ENCODE results near the gene GUCY1B1. TPM values are rescaled to one million over a fixed set of nuclear protein-coding genes. Genes with fewer than 3 reads are reported as not detected.
"Not testable (repeated sequence)": the region's sequence is repeated elsewhere in the genome, so short reads cannot be mapped to it uniquely, and the experiment has no call there.

The GUCY1B1 gene
- total and polyA plus RNA-seq, 7 donors = 2.7 to 7.7 (median 3.8) TPM

DNA sequence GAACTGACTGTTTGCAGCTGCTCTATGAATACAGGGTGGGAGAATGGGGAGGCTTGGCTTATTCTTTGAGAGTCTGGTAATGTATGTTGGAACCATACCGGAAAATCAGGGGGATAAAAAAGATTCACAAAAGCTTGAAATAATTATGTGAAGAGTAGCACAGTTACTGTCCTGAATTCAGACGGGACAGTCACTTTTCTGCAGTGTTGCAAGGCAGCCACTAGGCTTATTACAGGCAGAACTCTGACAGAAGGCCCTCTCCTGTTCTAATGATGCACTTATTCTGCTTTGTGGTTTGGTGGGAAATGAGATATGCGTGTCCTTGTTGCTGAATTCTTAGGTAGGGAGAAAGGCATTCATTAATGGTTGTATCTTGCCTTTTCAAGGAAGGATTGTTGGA, 37.2 kb downstream of the GUCY1B1 start:
- no peak for DNase-seq
- no peak for ATAC-seq
- 26 to 45% (median 33%) methylated on average over 3 of the region's 3 CpGs for WGBS, 3 donors
- no peak overlapping the region for H3K4me3 ChIP-seq
- TF ChIP-seq, protein P1, sequence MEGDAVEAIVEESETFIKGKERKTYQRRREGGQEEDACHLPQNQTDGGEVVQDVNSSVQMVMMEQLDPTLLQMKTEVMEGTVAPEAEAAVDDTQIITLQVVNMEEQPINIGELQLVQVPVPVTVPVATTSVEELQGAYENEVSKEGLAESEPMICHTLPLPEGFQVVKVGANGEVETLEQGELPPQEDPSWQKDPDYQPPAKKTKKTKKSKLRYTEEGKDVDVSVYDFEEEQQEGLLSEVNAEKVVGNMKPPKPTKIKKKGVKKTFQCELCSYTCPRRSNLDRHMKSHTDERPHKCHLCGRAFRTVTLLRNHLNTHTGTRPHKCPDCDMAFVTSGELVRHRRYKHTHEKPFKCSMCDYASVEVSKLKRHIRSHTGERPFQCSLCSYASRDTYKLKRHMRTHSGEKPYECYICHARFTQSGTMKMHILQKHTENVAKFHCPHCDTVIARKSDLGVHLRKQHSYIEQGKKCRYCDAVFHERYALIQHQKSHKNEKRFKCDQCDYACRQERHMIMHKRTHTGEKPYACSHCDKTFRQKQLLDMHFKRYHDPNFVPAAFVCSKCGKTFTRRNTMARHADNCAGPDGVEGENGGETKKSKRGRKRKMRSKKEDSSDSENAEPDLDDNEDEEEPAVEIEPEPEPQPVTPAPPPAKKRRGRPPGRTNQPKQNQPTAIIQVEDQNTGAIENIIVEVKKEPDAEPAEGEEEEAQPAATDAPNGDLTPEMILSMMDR (IDR thresholded peaks at IDR 0.05) = peak; percentile 11
- H3K27me3 ChIP-seq (ENCODE audit: insufficient read depth in 3 of 3, low read length in 2 of 3) = no peaks in the 10 kb centered on the region
- intact Hi-C loops (cut with DNase I) = no loop called here
- no peaks in the 10 kb centered on the region for H3K36me3 ChIP-seq (ENCODE audit: insufficient read depth in 1 of 2, low read depth in 1 of 2)
- no peaks in the 10 kb centered on the region for H3K9me3 ChIP-seq
- H3K4me1 ChIP-seq = no peaks in the 10 kb centered on the region
- no peak overlapping the region for H3K27ac ChIP-seq

DNA sequence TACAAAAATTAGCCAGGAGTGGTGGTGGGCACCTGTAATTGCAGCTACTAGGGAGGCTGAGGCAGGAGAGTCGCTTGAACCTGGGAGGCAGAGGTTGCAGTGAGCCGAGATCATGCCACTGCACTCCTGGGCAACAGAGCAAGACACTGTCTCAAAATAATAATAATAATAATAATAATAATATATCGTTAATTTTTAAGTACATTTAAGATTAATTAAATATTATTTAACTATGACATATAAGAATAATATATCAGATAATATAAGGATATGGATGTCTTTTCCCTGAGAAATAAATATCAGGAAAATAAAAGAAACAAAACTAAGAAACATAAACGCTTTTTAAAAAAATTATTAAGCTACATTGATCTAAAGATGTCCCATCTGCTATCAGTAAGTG, 38.8 kb downstream of the GUCY1B1 start:
- H3K36me3 ChIP-seq (ENCODE audit: insufficient read depth in 1 of 2, low read depth in 1 of 2); intact Hi-C loops (cut with DNase I); H3K4me3 ChIP-seq; DNase-seq; H3K27me3 ChIP-seq (ENCODE audit: insufficient read depth in 3 of 3, low read length in 2 of 3); H3K9me3 ChIP-seq; ATAC-seq; H3K4me1 ChIP-seq; H3K27ac ChIP-seq: not testable (repeated sequence)
- WGBS, 3 donors = 93 to 98% (median 98%) methylated on average over 4 of the region's 4 CpGs

DNA sequence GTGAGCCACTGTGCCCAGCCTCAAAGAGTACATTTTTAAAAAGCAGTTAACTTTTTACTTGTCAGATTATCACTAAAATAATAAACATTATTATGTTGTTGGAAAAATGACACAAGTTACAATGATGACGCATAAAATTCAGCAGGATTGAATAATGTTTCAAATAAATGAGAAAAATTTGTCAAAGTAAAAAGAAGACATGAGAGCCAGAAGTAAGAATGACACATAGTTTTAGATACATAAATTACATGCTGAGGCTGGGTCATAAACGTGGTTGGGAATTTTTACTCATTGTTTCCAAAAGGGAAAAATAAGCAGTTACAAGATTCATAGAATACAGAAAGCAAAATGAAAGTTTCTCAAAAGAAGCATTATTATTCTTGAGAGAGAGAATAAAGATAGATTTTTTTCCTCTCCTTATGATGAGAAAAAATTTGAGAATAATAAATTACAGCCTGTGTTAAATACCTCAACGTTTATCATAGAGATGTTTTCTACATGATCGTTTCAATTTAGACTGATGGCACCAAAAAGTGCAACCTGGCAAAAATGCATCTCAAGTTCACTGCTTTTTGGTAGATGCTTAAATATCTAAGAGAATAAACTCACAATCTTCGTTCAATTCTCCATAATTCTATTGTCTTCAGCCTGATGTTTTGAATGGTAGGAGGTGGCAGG, 40.4 kb downstream of the GUCY1B1 start:
- TF ChIP-seq, protein P1 (IDR thresholded peaks at IDR 0.05) = no peak
- DNase-seq = no peak
- Histone ChIP-seq H3K27me3 (ENCODE audit: insufficient read depth in 3 of 3, low read length in 2 of 3) (no peaks in the 10 kb centered on the region), H3K36me3 (ENCODE audit: insufficient read depth in 1 of 2, low read depth in 1 of 2) (peaks cover 0 to 4% of the 10 kb centered on the region in 2 donors), H3K27ac (no peak overlapping the region), H3K4me3 (no peak overlapping the region), H3K9me3 (no peaks in the 10 kb centered on the region), H3K4me1 (no peaks in the 10 kb centered on the region)
- ATAC-seq = no peak
- WGBS, 3 donors = 75 to 82% (median 78%) methylated on average over 5 of the region's 5 CpGs
- intact Hi-C loops (cut with DNase I) = no loop called here

DNA sequence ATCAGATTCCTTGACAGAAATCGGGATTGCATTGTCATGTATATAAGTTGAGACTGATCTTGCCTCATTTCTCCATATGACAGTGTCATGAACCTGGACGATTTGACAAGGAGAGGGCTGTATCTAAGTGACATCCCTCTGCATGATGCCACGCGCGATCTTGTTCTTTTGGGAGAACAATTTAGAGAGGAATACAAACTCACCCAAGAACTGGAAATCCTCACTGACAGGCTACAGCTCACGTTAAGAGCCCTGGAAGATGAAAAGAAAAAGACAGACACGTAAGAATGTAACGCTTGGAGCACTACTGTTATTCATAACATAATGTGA, 40.9 kb downstream of the GUCY1B1 start:
- Histone ChIP-seq H3K9me3 (no peaks in the 10 kb centered on the region), H3K36me3 (ENCODE audit: insufficient read depth in 1 of 2, low read depth in 1 of 2) (peaks cover 0 to 4% of the 10 kb centered on the region in 2 donors), H3K4me3 (no peak overlapping the region), H3K27ac (no peak overlapping the region), H3K4me1 (no peaks in the 10 kb centered on the region), H3K27me3 (ENCODE audit: insufficient read depth in 3 of 3, low read length in 2 of 3) (no peaks in the 10 kb centered on the region)
- TF ChIP-seq, protein P1 (IDR thresholded peaks at IDR 0.05) = no peak
- no peak for DNase-seq
- intact Hi-C loops (cut with DNase I) = loop anchor here in 1 of 2 donors (10.0 kb wide), 1 partner anchor 145 kb away; no protein-coding TSS in a partner anchor
- 85 to 90% (median 90%) methylated on average over 8 of the region's 8 CpGs for WGBS, 3 donors
- no peak for ATAC-seq

DNA sequence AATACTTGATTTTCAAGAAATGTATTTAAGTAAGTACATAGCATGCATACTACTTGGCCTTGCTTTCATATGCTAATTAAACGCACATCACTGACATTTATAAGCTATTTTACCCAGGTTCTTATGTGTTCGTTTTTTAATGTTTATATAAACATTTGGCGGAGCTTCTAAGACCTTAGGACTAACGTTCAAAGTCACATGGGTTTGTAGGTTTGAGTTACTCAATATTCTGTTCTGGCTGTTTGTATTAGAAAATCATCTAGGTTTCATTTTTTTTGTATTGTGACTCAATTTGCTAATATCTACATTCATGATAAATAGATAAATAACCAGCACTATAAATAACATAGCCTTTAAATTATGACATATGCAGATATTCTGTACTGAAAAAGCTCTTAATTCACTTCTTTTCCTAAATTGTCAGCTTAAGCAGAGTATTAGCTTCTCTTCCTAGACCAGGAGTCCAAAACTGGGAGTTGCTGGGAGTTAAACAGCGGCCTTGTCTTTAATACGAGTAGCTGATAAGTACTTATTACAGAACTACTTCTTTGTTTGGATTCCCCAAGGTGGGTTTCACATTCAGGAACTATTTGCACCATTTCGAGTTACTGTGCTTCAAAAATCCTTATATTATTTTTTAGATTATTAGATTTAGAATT, 42.0 kb downstream of the GUCY1B1 start:
- Histone ChIP-seq H3K9me3 (no peaks in the 10 kb centered on the region), H3K27ac (no peak overlapping the region), H3K4me3 (no peak overlapping the region), H3K36me3 (ENCODE audit: insufficient read depth in 1 of 2, low read depth in 1 of 2) (peaks cover 0 to 4% of the 10 kb centered on the region in 2 donors), H3K27me3 (ENCODE audit: insufficient read depth in 3 of 3, low read length in 2 of 3) (no peaks in the 10 kb centered on the region), H3K4me1 (no peaks in the 10 kb centered on the region)
- ATAC-seq (no peak), DNase-seq (no peak)
- TF ChIP-seq, protein P1 (IDR thresholded peaks at IDR 0.05) = no peak
- intact Hi-C loops (cut with DNase I) = loop anchor here in 1 of 2 donors (10.0 kb wide), 1 partner anchor 144 kb away; no protein-coding TSS in a partner anchor
- 88 to 91% (median 89%) methylated on average over 7 of the region's 7 CpGs for WGBS, 3 donors
